Breast epithelium (tissue), 3 donors: ENCODE measurements around the gene C4BPA.

ENCODE experiments used
- CTCF ChIP-seq, 3 donors: fragments of 450-650 bp; IDR thresholded peaks; one replicate each; pipeline ENCODE4 v1.5.1; 2016 to 2017; ENCODE audit warnings: antibody characterized with exemption in 3 of 3, mild to moderate bottlenecking in 3 of 3, moderate library complexity in 3 of 3
- POLR2A ChIP-seq: fragments of 450-650 bp; IDR thresholded peaks from one replicate; pipeline ENCODE4 v1.6.1; 2016; ENCODE audit warnings: antibody characterized with exemption, mild to moderate bottlenecking, moderate library complexity
- POLR2AphosphoS5 ChIP-seq, 3 donors: sonication (generic); formaldehyde crosslinking; IDR thresholded peaks; one replicate each; pipeline ENCODE4 v1.6.1; 2017; ENCODE audit warnings: antibody characterized with exemption in 3 of 3

GRCh38 chr1:207156826-207157225, 52.8 kb downstream of the C4BPA start:
- TF ChIP-seq CTCF (IDR thresholded peaks at IDR 0.05) (no peak), POLR2A (no peak), POLR2AphosphoS5 (IDR thresholded peaks at IDR 0.05) (no peak)
